Measurements from ENCODE around the gene CNTFR. TPM values are rescaled to one million over a fixed set of nuclear protein-coding genes. Genes with fewer than 3 reads are reported as not detected.

The CNTFR gene
- total RNA-seq, 1 donor from 2014 or later, result 3.1 TPM

GRCh38 chr9:34554211-34555001, 35.1 kb downstream of the CNTFR start:
- peaks cover 11% of the 10 kb centered on the region for H3K27me3 Mint-ChIP-seq (ENCODE audit: unreplicated experiment)
- no peaks in the 10 kb centered on the region for H3K9me3 Mint-ChIP-seq (ENCODE audit: unreplicated experiment)
- H3K4me1 Mint-ChIP-seq (ENCODE audit: unreplicated experiment), result peaks cover 10% of the 10 kb centered on the region
- H3K36me3 Mint-ChIP-seq (ENCODE audit: low read depth, unreplicated experiment), result no peaks in the 10 kb centered on the region
- H3K27ac Mint-ChIP-seq (ENCODE audit: unreplicated experiment), result no peak overlapping the region
- TF ChIP-seq CTCF (IDR thresholded peaks at IDR 0.05; ENCODE audit: unreplicated experiment), result no peak
- DNase-seq (ENCODE audit: low spot score), result no peak
- H3K4me3 Mint-ChIP-seq (ENCODE audit: unreplicated experiment), result no peak overlapping the region

GRCh38 chr9:34553511-34554021, 36.0 kb downstream of the CNTFR start:
- Mint-ChIP-seq H3K4me3 (ENCODE audit: unreplicated experiment) (no peak overlapping the region), H3K9me3 (ENCODE audit: unreplicated experiment) (no peaks in the 10 kb centered on the region), H3K27me3 (ENCODE audit: unreplicated experiment) (peaks cover 12% of the 10 kb centered on the region)

GRCh38 chr9:34552986-34553385, 36.5 kb downstream of the CNTFR start:
- H3K9me3 Mint-ChIP-seq (ENCODE audit: unreplicated experiment), result no peaks in the 10 kb centered on the region
- H3K27me3 Mint-ChIP-seq (ENCODE audit: unreplicated experiment), result peaks cover 14% of the 10 kb centered on the region
- H3K36me3 Mint-ChIP-seq (ENCODE audit: low read depth, unreplicated experiment), result no peaks in the 10 kb centered on the region
- no peak for DNase-seq (ENCODE audit: low spot score)
- TF ChIP-seq CTCF (IDR thresholded peaks at IDR 0.05; ENCODE audit: unreplicated experiment), result no peak
- H3K4me3 Mint-ChIP-seq (ENCODE audit: unreplicated experiment), result no peak overlapping the region
- H3K27ac Mint-ChIP-seq (ENCODE audit: unreplicated experiment), result no peak overlapping the region
- H3K4me1 Mint-ChIP-seq (ENCODE audit: unreplicated experiment), result no peaks in the 10 kb centered on the region

More at GRCh38 chr9:34553511-34554021, 36.0 kb downstream of the CNTFR start:
- Mint-ChIP-seq H3K27ac (ENCODE audit: unreplicated experiment) (no peak overlapping the region), H3K4me1 (ENCODE audit: unreplicated experiment) (peaks cover 3% of the 10 kb centered on the region), H3K36me3 (ENCODE audit: low read depth, unreplicated experiment) (no peaks in the 10 kb centered on the region)
- DNase-seq (ENCODE audit: low spot score), result no peak
- no peak for TF ChIP-seq CTCF (IDR thresholded peaks at IDR 0.05; ENCODE audit: unreplicated experiment)

- no peak for DNase-seq (ENCODE audit: low spot score)
- Mint-ChIP-seq H3K36me3 (ENCODE audit: low read depth, unreplicated experiment) (no peaks in the 10 kb centered on the region), H3K27me3 (ENCODE audit: unreplicated experiment) (peaks cover 12% of the 10 kb centered on the region), H3K27ac (ENCODE audit: unreplicated experiment) (no peak overlapping the region), H3K9me3 (ENCODE audit: unreplicated experiment) (no peaks in the 10 kb centered on the region), H3K4me1 (ENCODE audit: unreplicated experiment) (no peaks in the 10 kb centered on the region), H3K4me3 (ENCODE audit: unreplicated experiment) (no peak overlapping the region)
- TF ChIP-seq CTCF (IDR thresholded peaks at IDR 0.05; ENCODE audit: unreplicated experiment), result no peak
These were observed 36.9 kb downstream of the CNTFR start for GRCh38 chr9:34552606-34552981.
